ENCODE data around the gene PEX5L. TPM values are rescaled to one million over a fixed set of nuclear protein-coding genes. Genes with fewer than 3 reads are reported as not detected.
"Not testable (repeated sequence)": the region's sequence is repeated elsewhere in the genome, so short reads cannot be mapped to it uniquely, and the experiment has no call there.

PEX5L gene
- total RNA-seq, 1 experiment from 2014 or later = 0.33 TPM

DNA sequence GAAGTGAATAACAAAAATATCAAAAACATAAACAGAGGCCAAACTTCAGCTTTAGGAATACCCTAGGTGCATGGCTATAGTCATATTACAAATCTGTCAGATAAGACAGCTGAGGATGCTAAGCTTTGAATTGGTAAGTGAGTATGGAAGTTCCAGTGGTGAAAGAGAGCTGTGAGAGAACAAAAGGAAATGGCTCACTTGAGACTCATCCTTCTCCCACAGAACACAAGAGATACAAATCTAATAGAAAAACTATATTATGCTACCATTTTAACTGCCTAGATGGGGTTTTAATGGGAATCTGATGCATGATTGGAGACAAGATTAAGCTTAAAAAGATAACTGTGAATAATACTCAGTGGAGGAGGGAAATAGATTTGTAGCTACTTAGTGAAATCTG lies 21.5 kb upstream of the PEX5L start:
- H3K79me2 ChIP-seq (ENCODE audit: low read depth) = no peaks in the 10 kb centered on the region
- no peaks in the 10 kb centered on the region for H3K9me3 ChIP-seq (ENCODE audit: insufficient read depth, low read depth)
- POLR2A ChIA-PET (ENCODE audit: unreplicated experiment) = no interaction called here
- no peak overlapping the region for H3K4me3 ChIP-seq
- H2AFZ ChIP-seq = no peak overlapping the region
- no peaks in the 10 kb centered on the region for H3K36me3 ChIP-seq (ENCODE audit: low read depth)
- 0 out of 2 replicates have a peak, but pooled peaks cover 3% of the 10 kb centered on the region for H3K9me2 ChIP-seq (ENCODE audit: insufficient read depth)
- no peaks in the 10 kb centered on the region for H3K27me3 ChIP-seq (ENCODE audit: insufficient read depth, low read depth)
- no peak overlapping the region for H3K27ac ChIP-seq
- no peaks in the 10 kb centered on the region for H3K4me1 ChIP-seq (replicated peaks; ENCODE audit: insufficient read depth)
- TF ChIP-seq, protein P1, sequence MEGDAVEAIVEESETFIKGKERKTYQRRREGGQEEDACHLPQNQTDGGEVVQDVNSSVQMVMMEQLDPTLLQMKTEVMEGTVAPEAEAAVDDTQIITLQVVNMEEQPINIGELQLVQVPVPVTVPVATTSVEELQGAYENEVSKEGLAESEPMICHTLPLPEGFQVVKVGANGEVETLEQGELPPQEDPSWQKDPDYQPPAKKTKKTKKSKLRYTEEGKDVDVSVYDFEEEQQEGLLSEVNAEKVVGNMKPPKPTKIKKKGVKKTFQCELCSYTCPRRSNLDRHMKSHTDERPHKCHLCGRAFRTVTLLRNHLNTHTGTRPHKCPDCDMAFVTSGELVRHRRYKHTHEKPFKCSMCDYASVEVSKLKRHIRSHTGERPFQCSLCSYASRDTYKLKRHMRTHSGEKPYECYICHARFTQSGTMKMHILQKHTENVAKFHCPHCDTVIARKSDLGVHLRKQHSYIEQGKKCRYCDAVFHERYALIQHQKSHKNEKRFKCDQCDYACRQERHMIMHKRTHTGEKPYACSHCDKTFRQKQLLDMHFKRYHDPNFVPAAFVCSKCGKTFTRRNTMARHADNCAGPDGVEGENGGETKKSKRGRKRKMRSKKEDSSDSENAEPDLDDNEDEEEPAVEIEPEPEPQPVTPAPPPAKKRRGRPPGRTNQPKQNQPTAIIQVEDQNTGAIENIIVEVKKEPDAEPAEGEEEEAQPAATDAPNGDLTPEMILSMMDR (conservative IDR thresholded peaks at IDR 0.05) = no peak
- no peak for TF ChIP-seq EZH2 (IDR thresholded peaks at IDR 0.05; ENCODE audit: low read depth)
- H4K20me1 ChIP-seq (ENCODE audit: insufficient read depth) = no peaks in the 10 kb centered on the region
- H3K4me2 ChIP-seq = no peak overlapping the region
- DNase-seq = no peak
- H3F3A ChIP-seq (ENCODE audit: insufficient read depth, low read depth) = no peaks in the 10 kb centered on the region
- CTCF ChIA-PET = no interaction called here
- no TSS peak for BruUV-seq (replicated peaks)
- intact Hi-C loops (cut with micrococcal nuclease; ENCODE audit: unreplicated experiment) = no loop called here

DNA sequence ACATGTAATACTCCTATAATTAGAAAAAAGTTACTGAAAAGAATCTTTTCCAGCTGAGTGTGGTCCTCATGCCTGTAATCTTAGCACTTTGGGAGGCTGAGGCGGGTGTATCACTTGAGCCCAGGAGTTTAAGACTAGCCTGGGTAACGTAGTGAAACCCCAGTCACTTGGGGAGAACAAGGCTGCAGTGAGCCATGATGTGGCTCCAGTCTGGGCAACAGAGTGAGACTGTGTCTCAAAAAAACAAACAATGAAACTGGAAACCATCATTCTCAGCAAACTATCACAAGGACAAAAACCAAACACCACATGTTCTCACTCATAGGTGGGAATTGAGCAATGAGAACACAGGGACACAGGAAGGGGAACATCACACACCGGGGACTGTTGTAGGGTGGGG lies 18.9 kb upstream of the PEX5L start:
- H3K9me3 ChIP-seq (ENCODE audit: insufficient read depth, low read depth); POLR2A ChIA-PET (ENCODE audit: unreplicated experiment); intact Hi-C loops (cut with micrococcal nuclease; ENCODE audit: unreplicated experiment): not testable (repeated sequence)

DNA sequence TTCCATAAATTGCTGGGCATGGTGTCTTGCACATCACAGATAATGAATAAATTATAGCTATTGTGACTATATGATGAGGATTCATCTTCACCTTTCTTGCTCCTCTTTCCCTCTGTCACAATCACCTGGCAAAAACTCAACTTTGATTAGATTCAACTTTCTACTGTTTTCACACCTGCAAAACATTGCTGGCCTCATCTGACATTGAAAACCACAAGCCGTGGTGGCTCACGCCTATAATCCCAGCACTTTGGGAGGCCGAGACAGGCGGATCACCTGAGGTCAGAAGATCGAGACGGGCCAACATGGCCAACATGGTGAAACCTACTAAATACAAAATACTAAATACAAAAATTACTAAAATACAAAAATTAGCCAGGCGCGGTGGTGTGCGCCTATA lies 12.7 kb upstream of the PEX5L start:
- Histone ChIP-seq H3K27me3 (ENCODE audit: insufficient read depth, low read depth) (no peaks in the 10 kb centered on the region), H3K9me3 (ENCODE audit: insufficient read depth, low read depth) (0 out of 2 replicates have a peak, but pooled peaks cover 3% of the 10 kb centered on the region), H3K9me2 (ENCODE audit: insufficient read depth) (no peaks in the 10 kb centered on the region), H3K79me2 (ENCODE audit: low read depth) (no peaks in the 10 kb centered on the region), H3K4me2 (no peak overlapping the region), H2AFZ (no peak overlapping the region), H3K4me1 (replicated peaks; ENCODE audit: insufficient read depth) (no peaks in the 10 kb centered on the region), H3K36me3 (ENCODE audit: low read depth) (no peaks in the 10 kb centered on the region), H3K4me3 (no peak overlapping the region), H3K27ac (no peak overlapping the region), H3F3A (ENCODE audit: insufficient read depth, low read depth) (no peaks in the 10 kb centered on the region), H4K20me1 (ENCODE audit: insufficient read depth) (no peaks in the 10 kb centered on the region)
- no TSS peak for BruUV-seq (replicated peaks)
- ChIA-PET CTCF (interaction anchor here (0.6 kb wide), 3 partner anchors 25 to 248 kb away, joined by 3 to 5 read pairs (median 4); no protein-coding TSS in a partner anchor), POLR2A (ENCODE audit: unreplicated experiment) (no interaction called here)
- no peak for DNase-seq
- intact Hi-C loops (cut with micrococcal nuclease; ENCODE audit: unreplicated experiment) = no loop called here
- TF ChIP-seq, protein P1 (conservative IDR thresholded peaks at IDR 0.05) = no peak
- TF ChIP-seq EZH2 (IDR thresholded peaks at IDR 0.05; ENCODE audit: low read depth) = no peak

More for the DNA sequence above, 18.9 kb upstream of the PEX5L start:
- H3K27me3 ChIP-seq (ENCODE audit: insufficient read depth, low read depth); H2AFZ ChIP-seq; H3K4me3 ChIP-seq; H3K9me2 ChIP-seq (ENCODE audit: insufficient read depth); H3K27ac ChIP-seq; DNase-seq; H3F3A ChIP-seq (ENCODE audit: insufficient read depth, low read depth); H4K20me1 ChIP-seq (ENCODE audit: insufficient read depth); H3K36me3 ChIP-seq (ENCODE audit: low read depth); H3K79me2 ChIP-seq (ENCODE audit: low read depth); H3K4me2 ChIP-seq; H3K4me1 ChIP-seq (replicated peaks; ENCODE audit: insufficient read depth); CTCF ChIA-PET; BruUV-seq (replicated peaks): not testable (repeated sequence)

DNA sequence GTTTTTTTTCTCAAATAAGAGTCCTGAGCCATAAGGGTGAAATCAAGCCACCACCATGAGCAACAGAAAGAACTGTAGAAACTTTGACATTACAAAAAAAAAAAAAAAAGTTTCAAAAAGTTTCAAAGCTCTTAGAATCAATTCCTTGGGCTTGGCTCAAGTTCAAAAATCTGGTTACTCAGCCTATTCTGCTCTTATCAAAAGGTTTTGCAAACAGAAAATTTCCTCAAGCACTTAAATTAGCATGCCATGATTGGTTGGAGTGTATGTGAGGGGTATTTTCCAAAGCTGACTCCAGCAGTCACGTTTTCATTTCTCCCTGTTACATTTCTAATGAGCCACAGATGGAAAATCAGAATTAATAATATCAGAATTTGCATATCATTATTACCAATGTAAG lies 12.1 kb upstream of the PEX5L start:
- Histone ChIP-seq H3K9me2 (ENCODE audit: insufficient read depth) (no peaks in the 10 kb centered on the region), H4K20me1 (ENCODE audit: insufficient read depth) (no peaks in the 10 kb centered on the region), H3K4me3 (no peak overlapping the region), H3K27me3 (ENCODE audit: insufficient read depth, low read depth) (no peaks in the 10 kb centered on the region), H3K36me3 (ENCODE audit: low read depth) (no peaks in the 10 kb centered on the region), H3K4me1 (replicated peaks; ENCODE audit: insufficient read depth) (no peaks in the 10 kb centered on the region), H3F3A (ENCODE audit: insufficient read depth, low read depth) (no peaks in the 10 kb centered on the region), H3K79me2 (ENCODE audit: low read depth) (no peaks in the 10 kb centered on the region), H3K4me2 (no peak overlapping the region), H2AFZ (no peak overlapping the region), H3K9me3 (ENCODE audit: insufficient read depth, low read depth) (0 out of 2 replicates have a peak, but pooled peaks cover 3% of the 10 kb centered on the region), H3K27ac (no peak overlapping the region)
- ChIA-PET POLR2A (ENCODE audit: unreplicated experiment) (no interaction called here), CTCF (interaction anchor here (0.6 kb wide), 3 partner anchors 24 to 249 kb away, joined by 3 to 5 read pairs (median 4); no protein-coding TSS in a partner anchor)
- DNase-seq = no peak
- no TSS peak for BruUV-seq (replicated peaks)
- TF ChIP-seq EZH2 (IDR thresholded peaks at IDR 0.05; ENCODE audit: low read depth) = no peak
- TF ChIP-seq, protein P1 (conservative IDR thresholded peaks at IDR 0.05) = no peak
- intact Hi-C loops (cut with micrococcal nuclease; ENCODE audit: unreplicated experiment) = no loop called here

Data from PC-9 (cell line).